ENCODE data around the gene PUM1. TPM values are rescaled to one million over a fixed set of nuclear protein-coding genes. Genes with fewer than 3 reads are reported as not detected.

The PUM1 gene
- polyA plus RNA-seq, 1 experiment = 71.3 TPM

- H3K9me3 ChIP-seq (ENCODE audit: control insufficient read depth, insufficient read depth, low read length) = no peaks in the 10 kb centered on the region
- no peak overlapping the region for H3K27ac ChIP-seq (ENCODE audit: low read depth, low read length)
- no peaks in the 10 kb centered on the region for H3K27me3 ChIP-seq (ENCODE audit: control insufficient read depth, insufficient read depth, low read length)
- ChIA-PET CTCF (interaction anchor here (0.6 kb wide), 2 partner anchors 25 to 149 kb away, joined by 3 to 4 read pairs; no protein-coding TSS in a partner anchor), POLR2A (interaction anchor here (0.6 kb wide), 1 partner anchor 12 kb away, joined by 3 read pairs; no protein-coding TSS in a partner anchor)
- no peak for TF ChIP-seq CTCF (IDR thresholded peaks at IDR 0.05; ENCODE audit: low read depth, low read length)
- no peak for DNase-seq (ENCODE audit: low read depth, low spot score)
- no peak overlapping the region for H3K4me3 ChIP-seq (ENCODE audit: low read depth, low read length)
These were observed 53.1 kb downstream of the PUM1 start for GRCh38 chr1:31012210-31012924.

- Histone ChIP-seq H3K27ac (ENCODE audit: low read depth, low read length) (no peak overlapping the region), H3K4me3 (ENCODE audit: low read depth, low read length) (no peak overlapping the region), H3K27me3 (ENCODE audit: control insufficient read depth, insufficient read depth, low read length) (no peaks in the 10 kb centered on the region), H3K9me3 (ENCODE audit: control insufficient read depth, insufficient read depth, low read length) (no peaks in the 10 kb centered on the region)
- no peak for TF ChIP-seq CTCF (IDR thresholded peaks at IDR 0.05; ENCODE audit: low read depth, low read length)
- CTCF ChIA-PET = no interaction called here
- POLR2A ChIA-PET = no interaction called here
- DNase-seq (ENCODE audit: low read depth, low spot score) = no peak
These were observed 53.8 kb downstream of the PUM1 start for GRCh38 chr1:31011719-31012118.

- peak overlapping the region; percentile 73 for H3K27ac ChIP-seq (ENCODE audit: low read depth, low read length)
- ChIA-PET CTCF (interaction anchor here (1.2 kb wide), 1 partner anchor 14 kb away, joined by 4 read pairs; no protein-coding TSS in a partner anchor), POLR2A (interaction anchor here (0.6 kb wide), 1 partner anchor 31 kb away, joined by 5 read pairs; no protein-coding TSS in a partner anchor)
- no peaks in the 10 kb centered on the region for H3K27me3 ChIP-seq (ENCODE audit: control insufficient read depth, insufficient read depth, low read length)
- DNase-seq (ENCODE audit: low read depth, low spot score) = peak; percentile 43
- no peak for TF ChIP-seq CTCF (IDR thresholded peaks at IDR 0.05; ENCODE audit: low read depth, low read length)
- H3K4me3 ChIP-seq (ENCODE audit: low read depth, low read length) = no peak overlapping the region
- H3K9me3 ChIP-seq (ENCODE audit: control insufficient read depth, insufficient read depth, low read length) = no peaks in the 10 kb centered on the region
These were observed 55.2 kb downstream of the PUM1 start for GRCh38 chr1:31010086-31010989.

- Histone ChIP-seq H3K27ac (ENCODE audit: low read depth, low read length) (peak overlapping the region; percentile 69), H3K27me3 (ENCODE audit: control insufficient read depth, insufficient read depth, low read length) (no peaks in the 10 kb centered on the region), H3K4me3 (ENCODE audit: low read depth, low read length) (no peak overlapping the region; the same call in 1 of the 2 replicates), H3K9me3 (ENCODE audit: control insufficient read depth, insufficient read depth, low read length) (no peaks in the 10 kb centered on the region)
- ChIA-PET CTCF (no interaction called here), POLR2A (interaction anchor here (0.7 to 1.2 kb wide), 5 partner anchors 17 to 74 kb away, joined by 3 to 4 read pairs (median 4); no protein-coding TSS in a partner anchor)
- peak; percentile 62 for DNase-seq (ENCODE audit: low read depth, low spot score)
- no peak for TF ChIP-seq CTCF (IDR thresholded peaks at IDR 0.05; ENCODE audit: low read depth, low read length)
These were observed 58.0 kb downstream of the PUM1 start for GRCh38 chr1:31007462-31007991.

Data from AG04450 (cell line).